PC-3 (cell line): ENCODE results near the gene YPEL2. TPM values are rescaled to one million over a fixed set of nuclear protein-coding genes. Genes with fewer than 3 reads are reported as not detected.

Experiments
- ATAC-seq: fragments of 200-7000 bp; cut with Tn5 transposase; 2 replicates; pipeline ENCODE4 v1.9.1; 2020; ENCODE audit warnings: mild to moderate bottlenecking, moderate library complexity
- BruUV-seq: library from RNA; stranded (reverse); fragments of 400-500 nt; replicated peaks from 2 replicates; lab custom pipeline; 2021; lab: Mats Ljungman, UMichigan
- CTCF ChIA-PET: fragments of 300-600 bp; sonication (Branson Sonifier 250); formaldehyde crosslinking; loops from one replicate; lab custom pipeline; 2022; ENCODE audit warnings: antibody characterized with exemption; lab: Charles Lee
- POLR2A ChIA-PET: fragments of 300-600 bp; sonication (Branson Sonifier 250); formaldehyde crosslinking; loops from one replicate; lab custom pipeline; 2022; ENCODE audit warnings: antibody characterized with exemption; ENCODE audit not compliant: unreplicated experiment; lab: Charles Lee
- DNase-seq: peaks from one replicate; pipeline ENCODE4 v3.0.0-alpha.2; 2015
- H2AFZ ChIP-seq: fragments of 300-600 bp; sonication (generic); 2 replicates; pipeline ENCODE4 v1.6.0; 2016; ENCODE audit warnings: antibody characterized with exemption, low read length
- H3F3A ChIP-seq: fragments of 300-600 bp; sonication (generic); one replicate; pipeline ENCODE4 v1.6.0; 2017; ENCODE audit warnings: antibody characterized with exemption, low read length, control low read depth, mild to moderate bottlenecking; ENCODE audit not compliant: unreplicated experiment
- H3K27ac ChIP-seq: fragments of 300-600 bp; sonication (generic); 2 replicates; pipeline ENCODE4 v1.5.1; 2016; ENCODE audit warnings: mild to moderate bottlenecking, low read length
- H3K27me3 ChIP-seq: fragments of 300-600 bp; sonication (generic); 2 replicates; pipeline ENCODE4 v1.6.1; 2016; ENCODE audit warnings: low read length, mixed read lengths
- H3K36me3 ChIP-seq: fragments of 300-600 bp; sonication (generic); 2 replicates; pipeline ENCODE4 v1.6.1; 2016; ENCODE audit warnings: low read depth, mixed run types, low read length, mixed read lengths
- H3K4me1 ChIP-seq: fragments of 300-600 bp; sonication (generic); 2 replicates; pipeline ENCODE4 v1.5.1; 2016; ENCODE audit warnings: low read length; ENCODE audit not compliant: insufficient read depth
- H3K4me2 ChIP-seq: fragments of 300-600 bp; sonication (generic); 2 replicates; pipeline ENCODE4 v1.6.0; 2016; ENCODE audit warnings: low read length
- H3K4me3 ChIP-seq: fragments of 300-600 bp; sonication (generic); 2 replicates; pipeline ENCODE4 v1.5.1; 2016; ENCODE audit warnings: mild to moderate bottlenecking, low read length, mixed read lengths
- H3K79me2 ChIP-seq: fragments of 300-600 bp; sonication (generic); 2 replicates; pipeline ENCODE4 v1.6.1; 2017; ENCODE audit warnings: low read length, mixed read lengths
- H3K9ac ChIP-seq: fragments of 300-600 bp; sonication (generic); 2 replicates; pipeline ENCODE4 v1.6.0; 2016; ENCODE audit warnings: mild to moderate bottlenecking, low read length
- H3K9me2 ChIP-seq: fragments of 300-600 bp; sonication (generic); replicated peaks from 2 replicates; pipeline ENCODE4 v1.6.1; 2016; ENCODE audit warnings: mixed run types, low read length, mixed read lengths
- H3K9me3 ChIP-seq: fragments of 300-600 bp; sonication (generic); 2 replicates; pipeline ENCODE4 v1.6.1; 2016; ENCODE audit warnings: low read length, mixed read lengths
- H4K20me1 ChIP-seq: fragments of 300-600 bp; sonication (generic); 2 replicates; pipeline ENCODE4 v1.6.1; 2016; ENCODE audit warnings: low read length, mixed read lengths
- EZH2 ChIP-seq: fragments of 300-600 bp; sonication (generic); IDR thresholded peaks from one replicate; pipeline ENCODE4 v1.6.1; 2017; ENCODE audit warnings: antibody characterized with exemption, mild to moderate bottlenecking, low read length; ENCODE audit not compliant: unreplicated experiment
- EZH2phosphoT487 ChIP-seq: fragments of 300-600 bp; sonication (generic); IDR thresholded peaks from 2 replicates; pipeline ENCODE4 v1.6.1; 2018; ENCODE audit warnings: mild to moderate bottlenecking, antibody characterized with exemption, low read length, borderline replicate concordance
- intact Hi-C: fragments of 100-400 bp; cut with micrococcal nuclease; formaldehyde crosslinking; loops from 2 replicates; pipeline ENCODE4 v1.9.0; 2023
- total RNA-seq: library from RNA; depleted of rRNA; stranded (reverse); fragments of >200 nt; gene quantifications from 2 replicates; pipeline ENCODE4 v1.2.3, GENCODE V29; 2014
- TF ChIP-seq, protein P1 (sequence below): fragments of 300-600 bp; sonication (generic); conservative IDR thresholded peaks from 2 replicates; pipeline ENCODE4 v1.5.1; 2017; ENCODE audit warnings: antibody characterized with exemption, low read depth, mild to moderate bottlenecking, low read length

The YPEL2 gene
- total RNA-seq, 1 experiment from 2014 or later: 0.47 TPM

DNA sequence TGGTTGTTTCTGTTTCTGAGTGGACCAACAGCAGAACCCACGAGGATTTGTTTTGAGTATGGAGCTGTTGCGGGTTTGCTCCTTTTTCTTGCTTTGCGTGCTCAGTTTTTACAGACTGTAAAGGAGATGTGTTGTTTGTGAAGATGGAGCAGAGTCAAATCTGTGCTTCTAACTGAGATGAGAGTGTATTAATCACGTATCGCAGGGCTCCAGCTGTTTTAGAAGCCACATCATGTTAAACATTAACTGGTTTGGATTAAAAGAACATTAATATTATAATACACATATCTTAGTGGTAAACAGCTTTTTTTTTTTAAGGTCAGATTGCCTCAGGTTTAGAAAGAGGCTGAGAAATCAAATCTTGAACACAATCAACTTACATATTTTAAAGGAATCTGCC is 69.4 kb downstream of the YPEL2 start:
- Histone ChIP-seq H2AFZ (peak overlapping the region; percentile 72), H3K79me2 (no peaks in the 10 kb centered on the region), H4K20me1 (no peaks in the 10 kb centered on the region), H3K27me3 (no peaks in the 10 kb centered on the region), H3K9ac (no peak overlapping the region), H3K9me3 (no peaks in the 10 kb centered on the region), H3K27ac (no peak overlapping the region), H3K4me2 (peak overlapping the region; percentile 36), H3K9me2 (no peaks in the 10 kb centered on the region), H3F3A (no peaks in the 10 kb centered on the region), H3K36me3 (no peaks in the 10 kb centered on the region), H3K4me1 (no peaks in the 10 kb centered on the region), H3K4me3 (peak overlapping the region; percentile 44)
- intact Hi-C loops: no loop called here
- no peak for TF ChIP-seq EZH2phosphoT487
- TF ChIP-seq, protein P1, sequence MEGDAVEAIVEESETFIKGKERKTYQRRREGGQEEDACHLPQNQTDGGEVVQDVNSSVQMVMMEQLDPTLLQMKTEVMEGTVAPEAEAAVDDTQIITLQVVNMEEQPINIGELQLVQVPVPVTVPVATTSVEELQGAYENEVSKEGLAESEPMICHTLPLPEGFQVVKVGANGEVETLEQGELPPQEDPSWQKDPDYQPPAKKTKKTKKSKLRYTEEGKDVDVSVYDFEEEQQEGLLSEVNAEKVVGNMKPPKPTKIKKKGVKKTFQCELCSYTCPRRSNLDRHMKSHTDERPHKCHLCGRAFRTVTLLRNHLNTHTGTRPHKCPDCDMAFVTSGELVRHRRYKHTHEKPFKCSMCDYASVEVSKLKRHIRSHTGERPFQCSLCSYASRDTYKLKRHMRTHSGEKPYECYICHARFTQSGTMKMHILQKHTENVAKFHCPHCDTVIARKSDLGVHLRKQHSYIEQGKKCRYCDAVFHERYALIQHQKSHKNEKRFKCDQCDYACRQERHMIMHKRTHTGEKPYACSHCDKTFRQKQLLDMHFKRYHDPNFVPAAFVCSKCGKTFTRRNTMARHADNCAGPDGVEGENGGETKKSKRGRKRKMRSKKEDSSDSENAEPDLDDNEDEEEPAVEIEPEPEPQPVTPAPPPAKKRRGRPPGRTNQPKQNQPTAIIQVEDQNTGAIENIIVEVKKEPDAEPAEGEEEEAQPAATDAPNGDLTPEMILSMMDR: no peak
- no peak for TF ChIP-seq EZH2
- ChIA-PET POLR2A (no interaction called here), CTCF (no interaction called here)
- DNase-seq (no peak), ATAC-seq (no peak)
- BruUV-seq: no TSS peak

DNA sequence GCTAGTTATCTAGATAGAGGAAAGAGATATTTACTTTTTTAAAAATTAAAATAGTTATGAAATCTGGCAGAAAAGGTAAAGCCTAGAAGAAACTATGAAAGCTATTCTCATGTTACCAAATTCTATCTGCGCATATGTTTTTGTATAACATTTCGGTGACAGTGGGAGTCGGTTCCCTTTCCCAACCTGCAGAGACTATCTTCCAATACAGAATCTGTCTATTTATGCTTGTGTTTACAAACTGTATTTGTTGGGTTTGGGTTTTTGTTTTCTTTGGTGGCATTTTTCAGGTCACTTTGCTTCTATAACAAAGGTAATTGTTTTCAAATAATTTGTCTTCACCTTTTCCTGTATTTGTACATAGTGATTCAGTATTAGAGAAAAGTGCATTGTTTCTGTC is 69.8 kb downstream of the YPEL2 start:
- Histone ChIP-seq H3K4me2 (no peak overlapping the region), H3K36me3 (no peaks in the 10 kb centered on the region), H4K20me1 (no peaks in the 10 kb centered on the region), H3F3A (no peaks in the 10 kb centered on the region), H3K27ac (no peak overlapping the region), H3K27me3 (no peaks in the 10 kb centered on the region), H3K9me2 (no peaks in the 10 kb centered on the region), H2AFZ (no peak overlapping the region), H3K9me3 (no peaks in the 10 kb centered on the region), H3K4me3 (no peak overlapping the region), H3K79me2 (no peaks in the 10 kb centered on the region), H3K4me1 (no peaks in the 10 kb centered on the region), H3K9ac (no peak overlapping the region)
- DNase-seq (no peak), ATAC-seq (no peak)
- ChIA-PET POLR2A (interaction anchor here (0.8 kb wide), 1 partner anchor 14 kb away, joined by 6 read pairs; no protein-coding TSS in a partner anchor), CTCF (no interaction called here)
- intact Hi-C loops: no loop called here
- no TSS peak for BruUV-seq
- TF ChIP-seq EZH2phosphoT487: no peak
- no peak for TF ChIP-seq EZH2
- TF ChIP-seq, protein P1: no peak

DNA sequence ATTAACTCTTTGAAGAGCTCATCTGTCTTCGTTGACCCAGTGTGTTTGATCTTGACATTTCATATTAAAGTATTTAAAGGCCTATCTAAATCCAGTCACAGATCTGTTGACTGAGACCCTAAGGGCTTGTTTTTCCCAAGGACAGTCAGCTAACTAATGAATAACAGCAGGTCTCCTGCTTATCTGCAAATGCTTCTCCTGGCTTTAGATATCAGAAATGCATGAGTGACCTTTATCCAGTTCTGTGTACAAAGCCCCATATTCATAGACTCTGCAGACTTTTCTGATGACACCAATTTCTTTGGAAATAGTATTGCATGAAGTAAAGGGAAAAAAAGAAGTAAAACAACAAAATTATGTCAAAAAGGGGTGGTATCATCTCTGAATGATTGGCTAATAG is 70.3 kb downstream of the YPEL2 start:
- no peak overlapping the region for H3K4me3 ChIP-seq
- H4K20me1 ChIP-seq: no peaks in the 10 kb centered on the region
- CTCF ChIA-PET: no interaction called here
- TF ChIP-seq, protein P1: no peak
- TF ChIP-seq EZH2 (no peak), EZH2phosphoT487 (no peak)
- intact Hi-C loops: no loop called here
- no peaks in the 10 kb centered on the region for H3F3A ChIP-seq
- H3K27ac ChIP-seq: no peak overlapping the region
- no peak overlapping the region for H3K4me2 ChIP-seq
- POLR2A ChIA-PET: interaction anchor here (0.8 kb wide), 1 partner anchor 13 kb away, joined by 6 read pairs; no protein-coding TSS in a partner anchor
- H3K27me3 ChIP-seq: no peaks in the 10 kb centered on the region
- H3K4me1 ChIP-seq: no peaks in the 10 kb centered on the region
- no peaks in the 10 kb centered on the region for H3K36me3 ChIP-seq
- DNase-seq: no peak
- H3K9ac ChIP-seq: no peak overlapping the region
- no peaks in the 10 kb centered on the region for H3K9me2 ChIP-seq
- BruUV-seq: no TSS peak
- H3K9me3 ChIP-seq: no peaks in the 10 kb centered on the region
- no peak overlapping the region for H2AFZ ChIP-seq
- ATAC-seq: no peak
- H3K79me2 ChIP-seq: no peaks in the 10 kb centered on the region
